RCC 7860 (cell line): ENCODE measurements around the gene TUBB2B.
A peak's percentile ranks its signal among the peaks of the same experiment; 100 is the strongest.
"Not testable (repeated sequence)": the region's sequence is repeated elsewhere in the genome, so short reads cannot be mapped to it uniquely, and the experiment has no call there.

Experiments
- DNase-seq: peaks from one replicate; pipeline ENCODE4 v3.0.0-alpha.2; 2015; ENCODE audit warnings: low spot score
- FAIRE-seq: peaks from 2 replicates; lab custom pipeline; 2012; peaks lifted over from hg19 to GRCh38; lab: Jason Lieb, UNC

Gene TUBB2B

DNA sequence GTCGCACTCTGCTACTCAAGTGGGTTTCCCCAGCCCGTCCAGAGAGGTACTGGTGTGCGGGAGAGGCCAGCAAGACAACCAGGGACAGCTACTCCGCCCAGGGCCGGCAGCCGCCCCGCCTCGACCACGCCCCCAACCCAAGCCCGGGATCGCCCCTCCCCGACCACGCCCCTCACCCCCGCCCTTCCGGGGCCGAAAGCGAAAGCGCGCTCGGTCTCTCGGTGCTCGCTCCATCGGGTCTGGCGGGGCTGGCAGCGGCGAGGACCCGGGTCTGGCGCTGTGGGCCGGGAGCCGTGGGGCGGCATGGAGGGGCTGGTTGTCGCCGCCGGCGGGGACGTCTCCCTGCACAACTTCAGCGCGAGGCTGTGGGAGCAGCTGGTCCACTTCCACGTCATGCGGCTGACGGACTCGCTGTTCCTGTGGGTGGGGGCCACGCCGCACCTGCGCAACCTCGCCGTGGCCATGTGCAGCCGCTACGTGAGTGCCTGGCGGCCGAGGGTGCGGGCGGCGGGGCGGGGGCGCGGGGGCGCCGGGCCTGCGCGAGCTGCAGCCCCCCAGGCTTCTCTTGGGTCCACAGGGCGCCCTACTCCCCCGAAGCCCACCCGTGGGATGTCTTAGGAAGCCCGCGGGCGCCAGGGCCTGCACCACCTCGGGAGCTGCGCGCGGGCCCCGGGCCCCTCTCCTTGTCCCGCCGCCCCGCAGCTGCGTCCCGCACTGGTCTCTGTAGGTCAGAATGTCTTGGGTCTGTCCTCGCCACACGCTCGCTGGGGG, 31.5 kb upstream of the TUBB2B start, which contains the start of gene PSMG4:
Gene PSMG4, plus strand, starts transcription at position 228 of the 771 bp plus-strand sequence. Its CDS starts 76 bp downstream, at position 304.
- FAIRE-seq (no peak), DNase-seq (peak; percentile 70)

DNA sequence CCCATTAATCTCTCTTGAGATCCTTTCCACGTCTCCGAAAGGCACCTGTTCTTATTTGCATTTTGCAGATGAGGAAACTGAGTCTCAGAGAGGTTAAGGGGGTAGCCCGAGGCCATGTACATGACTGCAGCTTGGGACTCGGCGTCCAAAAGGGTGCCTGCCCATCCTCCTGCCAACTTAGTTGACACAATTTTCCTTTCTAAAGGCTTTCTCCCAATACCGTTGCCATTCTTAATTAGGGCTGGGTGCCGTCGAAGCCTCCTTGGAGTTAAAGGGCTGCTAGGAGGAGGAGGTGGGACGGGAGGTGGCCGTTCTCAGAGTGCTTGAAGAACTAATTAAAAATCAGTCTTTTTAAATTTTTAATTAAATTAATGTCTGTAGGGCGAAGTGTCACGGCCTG, 30.7 kb upstream of the TUBB2B start:
- no peak for FAIRE-seq
- DNase-seq: no peak

DNA sequence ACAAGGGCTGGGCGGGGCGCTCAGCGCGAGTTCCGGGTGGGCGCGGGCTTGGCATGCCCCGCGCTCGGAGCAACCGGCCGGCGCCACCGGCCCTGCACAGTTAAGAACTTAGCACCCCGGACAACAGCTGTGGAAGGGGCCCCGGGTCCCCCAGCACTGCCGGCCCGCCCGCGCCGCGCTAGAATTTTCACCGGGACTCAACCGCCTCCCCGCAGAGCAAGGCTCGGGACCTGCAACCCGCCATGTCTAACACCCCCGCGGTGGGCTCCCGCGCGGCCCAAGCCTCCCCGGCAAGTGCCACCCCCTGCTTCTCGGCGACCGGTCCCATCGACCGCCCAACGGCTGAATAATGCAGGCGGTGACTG, 26.1 kb upstream of the TUBB2B start:
- FAIRE-seq: no peak
- DNase-seq: no peak

DNA sequence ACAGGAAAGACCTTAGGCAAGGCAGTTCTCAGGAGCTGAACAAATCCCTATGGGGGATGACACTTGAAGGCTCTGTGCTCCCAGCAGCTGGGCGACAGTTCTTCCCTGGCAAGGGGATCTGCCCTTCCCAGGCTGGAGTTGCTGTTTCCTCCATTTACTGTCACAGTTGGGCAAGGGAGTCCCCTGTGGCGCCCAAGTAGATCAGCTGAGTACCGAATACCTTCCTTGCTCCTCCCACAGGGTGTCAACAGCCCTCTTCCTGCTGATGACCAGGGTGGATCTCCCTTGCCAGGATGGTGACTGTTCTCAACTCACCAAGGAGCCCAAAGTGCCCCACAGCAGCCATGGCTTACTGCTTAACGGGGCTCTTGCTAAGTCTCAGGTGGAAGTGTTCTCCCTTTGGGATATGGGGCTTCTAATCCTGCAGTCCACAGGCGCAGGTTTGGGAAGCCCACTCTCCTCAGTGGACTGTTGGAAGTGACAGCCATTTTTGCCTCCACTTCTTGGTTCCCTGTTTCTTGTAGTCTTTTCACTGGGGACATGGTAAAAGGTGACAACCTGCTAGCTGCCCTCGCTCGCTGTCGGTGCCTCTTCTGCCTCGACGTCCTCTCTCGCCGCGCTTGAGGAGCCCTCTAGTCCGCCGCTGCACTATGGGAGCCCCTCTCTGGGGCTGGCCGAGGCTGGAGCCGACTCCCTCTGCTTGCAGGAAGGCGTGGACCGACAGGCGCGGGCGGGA, 25.6 kb upstream of the TUBB2B start:
- FAIRE-seq (no peak), DNase-seq (no peak)

DNA sequence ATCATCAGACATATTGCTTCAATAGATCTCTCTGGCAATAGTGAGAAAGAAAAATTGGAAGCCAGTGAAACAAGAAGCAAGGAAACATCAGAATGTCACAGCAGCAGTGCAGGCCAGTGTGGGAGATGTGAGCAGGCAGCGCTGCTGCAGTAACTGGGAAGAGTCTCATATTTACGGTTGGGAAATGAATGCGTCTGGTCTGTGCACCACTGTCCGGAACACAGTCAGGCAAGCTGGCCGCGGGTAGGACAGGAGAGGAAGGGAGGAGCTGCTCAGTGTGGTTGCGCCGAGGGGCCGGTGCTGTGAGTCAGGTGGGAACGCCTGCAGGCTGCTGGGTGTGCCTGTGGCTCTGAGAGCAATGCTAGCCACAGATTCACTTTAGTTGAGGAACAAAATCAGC, 24.9 kb upstream of the TUBB2B start:
- no peak for DNase-seq
- no peak for FAIRE-seq

DNA sequence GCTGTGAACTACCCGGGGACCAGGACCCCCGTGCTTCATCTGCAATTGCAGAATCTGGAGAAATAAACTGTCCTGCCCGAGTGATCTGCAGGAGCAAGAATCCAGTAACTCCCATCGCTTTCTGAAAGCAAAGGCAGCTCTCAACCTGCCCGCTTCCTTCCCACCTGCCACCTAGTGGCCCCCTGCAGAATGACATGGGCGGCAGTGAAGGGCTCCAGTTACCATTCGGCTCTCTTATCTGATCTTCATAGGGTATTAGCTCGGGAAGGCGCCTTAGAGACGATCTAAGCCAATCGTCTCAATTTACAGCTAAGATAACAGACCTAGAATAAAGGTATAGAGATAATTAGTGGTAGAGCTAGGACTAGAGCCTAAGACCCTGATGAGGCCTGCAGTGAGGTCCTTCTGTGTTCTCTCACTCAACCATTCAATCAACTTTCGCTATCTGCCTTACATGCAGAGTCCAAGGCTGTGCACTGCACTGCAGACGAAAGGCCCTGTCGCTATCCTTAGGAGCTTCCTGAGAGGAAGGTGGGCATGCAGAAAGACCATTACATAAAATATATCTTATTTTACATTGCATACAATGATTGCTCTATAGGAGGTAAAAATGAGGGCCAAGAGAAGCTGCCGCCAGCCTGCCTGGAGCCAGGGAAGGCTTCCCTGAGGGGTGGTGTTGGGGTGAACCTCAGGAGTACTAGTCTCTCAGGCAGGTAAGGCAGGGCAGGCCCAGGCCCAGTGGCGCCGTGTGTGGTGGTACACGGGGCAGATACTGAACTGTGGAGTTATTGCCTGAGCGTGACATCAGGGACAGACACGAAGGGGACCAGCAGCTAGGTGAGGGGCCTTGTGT, 24.2 kb upstream of the TUBB2B start:
- DNase-seq: peak; percentile 65
- peak; percentile 11 for FAIRE-seq

DNA sequence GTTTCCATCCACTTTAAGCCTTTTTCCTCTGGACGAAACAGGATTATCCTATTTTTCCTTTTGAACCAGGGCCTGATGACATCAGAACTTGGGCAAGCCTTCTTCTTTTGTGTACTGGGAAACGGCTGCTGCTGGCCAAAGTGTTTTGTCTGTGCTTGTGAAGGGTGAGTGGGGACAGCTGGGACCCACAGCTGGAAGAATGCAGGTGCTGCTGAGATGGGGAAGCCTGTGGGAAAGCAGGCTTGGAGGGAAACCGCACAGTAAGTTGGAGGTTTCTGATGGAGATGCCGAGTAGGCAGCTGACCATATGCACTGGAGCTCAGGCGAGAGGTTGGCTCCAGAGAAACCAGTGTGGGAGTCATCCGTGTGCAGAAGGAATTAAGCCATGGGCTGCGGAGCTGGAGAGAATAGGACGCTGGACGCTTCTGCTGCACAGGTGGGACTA, 22.8 kb upstream of the TUBB2B start:
- FAIRE-seq: no peak
- DNase-seq: no peak

DNA sequence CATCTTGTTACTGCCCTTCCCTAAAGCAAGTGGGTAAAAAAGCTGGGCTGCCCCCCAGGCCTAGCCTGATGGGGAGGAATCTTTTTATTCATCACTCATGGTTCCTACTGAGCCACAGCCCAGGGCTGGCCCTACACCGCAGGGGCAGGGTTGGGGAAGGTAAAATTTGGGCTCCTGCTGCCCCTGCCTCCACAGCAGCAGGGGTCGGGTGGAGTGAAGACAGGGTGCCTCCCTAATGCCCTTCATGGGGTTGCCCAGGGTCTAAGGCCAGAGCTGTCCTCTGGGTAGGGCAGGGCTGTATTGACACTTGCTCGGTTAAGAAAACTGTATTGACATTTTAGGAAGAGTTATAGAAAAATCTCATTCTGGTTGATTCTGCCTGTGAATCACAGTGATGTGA, 22.4 kb upstream of the TUBB2B start:
- no peak for DNase-seq
- FAIRE-seq: no peak

DNA sequence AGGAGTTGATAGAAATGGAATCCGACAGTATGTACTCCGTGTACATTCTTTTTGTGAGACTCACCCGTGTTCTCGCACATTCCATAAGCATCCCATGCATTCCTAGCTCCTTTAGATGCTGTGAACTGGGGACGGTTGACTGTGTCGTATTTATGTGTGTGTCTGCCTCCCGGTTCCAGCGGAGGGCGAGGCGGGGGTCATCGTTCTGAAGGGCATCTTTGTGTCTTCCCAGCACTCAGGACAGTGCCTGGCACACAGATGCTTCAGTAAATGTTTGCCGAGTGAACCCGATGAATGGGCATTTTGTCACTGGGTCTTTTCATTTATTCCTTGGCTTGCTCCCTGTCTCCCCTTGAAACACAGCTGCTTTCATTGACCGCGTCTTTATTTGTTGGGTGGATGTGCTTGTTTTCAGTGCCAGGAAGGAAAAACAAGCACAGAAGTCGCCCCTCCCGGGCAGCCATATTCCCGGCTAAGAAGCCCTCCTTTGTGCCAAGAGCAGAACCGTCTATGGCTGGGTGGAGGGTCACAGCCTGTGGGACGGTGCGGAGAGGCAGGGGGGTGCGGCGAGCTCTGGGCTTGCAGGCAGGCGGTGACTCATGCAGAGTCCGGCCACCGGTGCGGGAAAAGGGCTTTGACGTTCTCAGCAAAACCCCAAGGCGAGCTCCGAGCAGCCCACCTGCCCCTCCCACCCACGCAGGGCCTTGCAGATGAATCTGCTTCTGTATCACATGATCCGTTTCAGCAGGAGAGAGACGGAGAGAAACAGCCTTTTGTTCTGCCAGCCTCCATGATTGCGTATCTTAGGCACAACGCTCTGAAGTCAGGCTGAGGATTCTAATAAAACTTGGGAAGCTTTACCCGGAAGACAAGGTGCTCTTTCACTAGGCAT, 20.0 kb upstream of the TUBB2B start:
- DNase-seq (peak; percentile 35), FAIRE-seq (no peak)

DNA sequence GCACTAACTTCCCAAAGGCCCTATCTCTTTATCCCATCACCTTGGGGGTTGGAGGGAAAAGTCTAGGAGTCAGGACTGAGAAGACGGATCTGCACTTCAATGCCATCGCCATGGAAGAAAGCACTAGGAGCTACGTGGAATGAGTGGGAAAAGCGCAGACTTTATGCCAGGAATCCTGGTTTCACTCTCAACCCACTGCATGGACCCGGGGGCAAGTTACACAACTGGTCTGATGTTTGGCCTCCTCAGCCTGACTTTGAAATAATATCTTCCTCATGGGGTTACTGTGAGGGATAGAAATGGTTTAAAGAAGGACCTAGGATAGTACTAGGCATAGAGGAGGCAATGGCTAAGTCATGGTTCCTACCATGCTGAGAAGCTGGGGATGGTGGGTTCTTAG, 17.8 kb upstream of the TUBB2B start:
- DNase-seq (no peak), FAIRE-seq (no peak)

DNA sequence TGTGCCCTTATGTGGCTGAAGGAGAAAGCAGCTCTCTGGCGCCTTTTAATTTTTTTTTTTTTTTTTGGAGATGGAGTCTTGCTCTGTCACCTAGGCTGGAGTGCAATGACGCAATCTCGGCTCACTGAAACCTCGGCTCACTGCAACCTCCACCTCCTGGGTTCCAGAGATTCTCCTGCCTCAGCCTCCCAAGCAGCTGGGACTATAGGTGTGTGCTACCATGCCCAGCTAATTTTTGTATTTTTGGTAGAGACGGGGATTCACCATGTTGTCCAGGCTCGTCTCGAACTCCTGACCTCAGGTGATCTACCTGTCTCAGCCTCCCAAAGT, 17.3 kb upstream of the TUBB2B start:
- DNase-seq, FAIRE-seq: not testable (repeated sequence)

DNA sequence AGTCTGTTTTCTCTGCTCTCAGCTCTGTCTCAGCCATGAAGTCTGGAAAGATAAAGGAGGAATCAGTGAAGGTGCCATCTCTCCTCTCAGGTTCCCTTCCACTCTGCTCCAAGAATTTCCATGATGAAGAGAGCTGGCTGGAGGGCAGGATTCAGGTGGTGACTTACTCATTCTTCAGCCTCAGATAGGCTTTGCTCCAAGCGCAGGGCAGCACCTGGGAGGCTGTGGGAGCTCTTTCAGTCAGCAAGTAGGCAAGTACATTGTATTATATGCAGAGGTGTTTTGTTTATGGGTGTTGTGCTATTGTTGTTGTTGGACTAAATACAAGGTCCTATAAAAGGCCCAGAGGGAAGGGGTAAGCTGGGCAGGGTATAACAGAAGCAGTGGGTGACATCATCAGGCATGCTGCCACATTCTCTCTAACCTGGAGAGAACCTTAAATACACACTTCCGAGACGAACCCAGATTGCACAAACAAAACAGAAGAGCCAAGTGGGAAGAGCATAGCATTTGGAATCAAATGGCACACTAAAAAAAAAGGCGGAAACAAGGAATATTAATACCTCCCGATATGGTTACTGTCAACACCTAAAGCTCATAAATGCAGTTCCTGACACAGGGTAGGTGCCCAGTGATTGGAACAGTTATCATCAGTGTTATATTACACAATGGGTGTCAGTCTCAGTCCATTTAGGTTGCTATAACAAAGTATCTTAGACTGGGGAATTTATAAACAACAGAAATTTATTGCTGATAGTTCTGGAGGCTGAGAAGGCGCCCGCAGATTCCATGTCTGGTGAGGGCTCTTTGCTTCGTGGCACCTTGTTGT, 16.8 kb upstream of the TUBB2B start:
- FAIRE-seq (no peak), DNase-seq (no peak)

DNA sequence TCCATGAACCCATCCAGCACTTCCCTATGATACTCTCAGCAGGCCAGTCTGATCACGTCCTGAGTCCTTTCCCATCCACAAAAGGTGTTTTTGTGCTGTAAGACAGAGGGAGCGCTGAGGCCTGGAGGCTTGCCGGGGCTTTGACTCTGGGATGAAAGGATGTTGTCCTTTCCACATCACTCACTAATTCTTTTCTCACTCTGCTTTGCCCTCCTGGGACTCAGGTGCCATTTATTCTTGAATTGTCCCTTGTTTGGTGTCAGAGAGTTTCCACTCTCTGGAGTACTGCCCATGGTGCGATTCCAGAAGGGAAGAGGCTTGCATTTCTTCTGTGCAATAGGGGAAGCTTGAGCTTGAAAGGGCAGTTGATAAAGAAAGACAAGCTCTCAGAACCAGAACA, 15.3 kb upstream of the TUBB2B start:
- DNase-seq (no peak), FAIRE-seq (no peak)

DNA sequence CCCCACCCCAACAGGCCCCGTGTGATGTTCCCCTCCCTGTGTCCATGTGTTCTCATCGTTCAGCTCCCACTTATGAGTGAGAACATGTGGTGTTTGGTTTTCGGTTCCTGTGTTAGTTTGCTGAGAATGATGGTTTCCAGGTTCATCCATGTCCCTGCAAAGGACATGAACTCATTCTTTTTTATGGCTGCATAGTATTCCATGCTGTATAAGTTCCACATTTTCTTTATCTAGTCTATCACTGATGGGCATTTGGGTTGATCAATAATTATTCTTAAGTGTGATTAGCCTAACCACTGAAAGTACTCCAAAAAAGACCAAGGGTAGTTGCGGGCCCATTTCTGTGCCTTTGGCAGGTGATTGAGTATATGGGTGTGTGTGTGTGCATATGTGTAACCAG, 14.3 kb upstream of the TUBB2B start:
- FAIRE-seq: not testable (repeated sequence)

DNA sequence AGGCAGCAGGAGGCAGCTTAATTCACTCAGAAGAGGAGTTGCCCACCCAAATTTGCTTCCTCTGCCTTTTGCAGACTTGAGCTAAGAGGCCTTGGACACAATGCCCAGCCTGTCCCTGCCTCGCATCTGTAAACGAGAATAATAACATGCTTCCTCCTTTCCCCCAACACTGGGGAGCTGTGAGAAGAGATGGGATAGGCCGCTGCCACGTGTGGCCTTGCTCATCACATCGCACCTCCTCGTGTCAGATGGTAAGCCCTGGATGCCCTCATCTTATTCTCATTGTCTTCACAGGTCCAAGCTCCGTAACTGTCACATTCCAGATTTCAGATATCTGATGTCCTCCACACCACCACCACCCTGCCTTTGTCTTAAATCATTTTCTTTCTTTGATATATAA, 13.1 kb upstream of the TUBB2B start:
- DNase-seq (no peak), FAIRE-seq (no peak)

More for the DNA sequence above, 14.3 kb upstream of the TUBB2B start:
- not testable (repeated sequence) for DNase-seq

DNA sequence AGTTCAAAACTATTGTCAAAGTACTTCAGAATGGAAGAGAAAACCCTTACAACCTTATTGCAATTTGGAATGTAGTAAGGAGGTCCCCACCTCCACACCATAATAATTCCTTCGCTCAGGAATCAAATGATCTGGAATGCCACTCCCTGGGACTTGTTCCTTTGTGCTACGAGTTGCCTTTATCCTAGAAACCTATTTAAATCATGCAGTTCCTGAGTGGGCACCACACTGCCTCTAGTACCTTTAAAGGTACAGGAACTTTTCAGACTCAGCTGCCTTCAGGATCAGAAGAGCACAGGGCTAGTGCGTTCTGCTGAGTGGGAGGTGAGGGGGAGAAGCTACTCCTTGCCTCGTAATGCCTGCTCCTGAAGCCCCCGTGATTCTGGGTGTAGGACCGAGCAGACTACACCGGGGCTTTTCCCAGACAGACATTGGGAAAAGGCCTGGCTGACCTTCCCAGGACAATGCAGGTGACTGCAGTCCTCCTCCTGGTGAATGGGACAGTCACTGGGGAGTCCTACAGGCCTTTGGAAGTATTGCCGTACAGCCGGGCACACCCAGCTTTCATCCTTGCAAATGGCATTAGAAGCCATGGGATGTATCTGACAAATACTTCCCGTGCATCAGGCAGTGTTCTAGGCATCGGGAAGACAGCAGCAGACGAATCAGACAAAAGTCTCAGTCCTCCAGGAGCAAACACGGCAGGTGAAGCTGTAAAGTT, 11.8 kb upstream of the TUBB2B start:
- DNase-seq (no peak), FAIRE-seq (no peak)

DNA sequence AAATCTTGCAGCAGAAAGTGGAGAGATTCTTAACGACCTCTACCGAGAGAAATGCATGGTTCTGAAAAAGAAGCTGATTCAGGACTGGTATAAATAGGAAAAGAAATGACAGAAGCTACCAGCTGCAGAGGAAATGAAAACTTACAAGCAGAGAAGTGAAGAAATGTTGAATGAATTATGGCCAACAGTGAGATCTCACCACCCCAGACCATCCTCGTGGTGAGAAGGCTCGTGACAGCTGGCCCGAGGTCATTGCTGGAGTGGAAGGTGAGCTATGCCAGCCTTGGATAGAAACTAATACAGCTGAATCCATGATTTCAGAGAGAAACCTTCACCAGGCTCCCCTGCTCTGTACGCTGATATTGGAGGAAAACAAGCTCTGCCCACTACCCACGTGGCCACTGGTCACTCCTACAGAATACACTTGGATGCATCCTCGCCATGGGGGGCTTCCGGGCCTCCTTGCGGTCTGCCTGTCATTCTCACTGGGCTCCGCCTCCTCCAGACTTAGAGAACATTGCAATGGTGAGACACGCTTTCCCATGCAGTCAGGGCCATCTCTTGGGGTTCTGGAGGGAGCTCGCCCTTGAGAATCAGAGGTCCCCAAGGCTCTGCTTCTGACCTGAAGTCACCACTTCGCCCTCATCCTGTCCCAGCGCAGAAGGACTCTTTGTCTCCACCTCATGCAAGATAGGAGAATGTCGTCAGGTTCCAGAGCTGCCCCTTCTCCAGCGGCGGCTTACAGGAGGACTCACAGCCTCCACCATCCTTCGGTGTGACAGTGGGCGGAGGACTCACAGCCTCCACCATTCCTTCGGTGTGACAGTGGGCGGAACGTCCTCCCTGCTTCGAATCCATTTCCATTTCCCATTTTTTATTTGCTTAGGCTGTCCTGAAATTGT, 10.6 kb upstream of the TUBB2B start:
- no peak for FAIRE-seq
- no peak for DNase-seq

DNA sequence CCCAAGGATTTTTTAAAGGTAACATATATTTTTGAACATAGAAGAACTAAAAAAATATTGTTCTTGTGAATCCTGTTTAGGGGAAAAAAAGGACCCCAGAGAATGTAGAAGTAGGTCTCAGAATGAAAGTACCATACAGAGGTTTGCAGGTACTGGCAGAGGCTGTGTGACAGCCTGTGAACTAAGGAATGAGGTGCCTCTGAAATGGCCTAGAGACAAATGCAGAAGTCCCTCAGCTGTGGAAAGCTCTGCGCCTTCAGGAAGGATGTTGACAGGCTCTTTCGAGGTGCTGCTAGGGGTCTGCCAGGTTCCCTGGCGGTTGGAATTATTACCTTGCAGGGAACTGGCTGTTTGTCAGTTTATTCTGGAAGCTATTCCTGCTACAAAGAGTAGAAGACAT, 8.6 kb upstream of the TUBB2B start:
- FAIRE-seq: no peak
- no peak for DNase-seq
